Keratinocyte (primary cell): ENCODE measurements around the gene COPG1. TPM values are rescaled to one million over a fixed set of nuclear protein-coding genes. Genes with fewer than 3 reads are reported as not detected.
A peak's percentile ranks its signal among the peaks of the same experiment; 100 is the strongest.

Source experiments
- DNase-seq: peaks from one replicate; pipeline ENCODE4 v3.0.0-alpha.2; 2011; ENCODE audit warnings: low read depth, missing footprints, low spot score
- FAIRE-seq: peaks from 2 replicates; lab custom pipeline; 2011; peaks lifted over from hg19 to GRCh38; lab: Jason Lieb, UNC
- H2AFZ ChIP-seq: 2 replicates; pipeline ENCODE4 v1.6.0; 2012; ENCODE audit warnings: low read length, control low read depth, inconsistent platforms; ENCODE audit not compliant: control insufficient read depth
- H3K27ac ChIP-seq: 2 replicates; pipeline ENCODE4 v1.5.1; 2011; ENCODE audit warnings: low read length; ENCODE audit not compliant: control insufficient read depth, insufficient read depth
- H3K27me3 ChIP-seq: 3 replicates; pipeline ENCODE4 v1.6.0; 2011; ENCODE audit warnings: low read length; ENCODE audit not compliant: control insufficient read depth, insufficient read depth; ENCODE audit errors: extremely low read depth
- H3K36me3 ChIP-seq, 2 experiments: 2 replicates in 1 of 2; 3 replicates in 1 of 2; pipeline ENCODE4 v1.5.1; 2011; ENCODE audit warnings: low read length in 2 of 2, mild to moderate bottlenecking in 1 of 2; ENCODE audit not compliant: control insufficient read depth in 2 of 2, insufficient read depth in 2 of 2; ENCODE audit errors: extremely low read depth in 1 of 2
- H3K4me1 ChIP-seq: 3 replicates; pipeline ENCODE4 v1.5.1; 2011; ENCODE audit warnings: low read length; ENCODE audit not compliant: control insufficient read depth, insufficient read depth; ENCODE audit errors: extremely low read depth
- H3K4me2 ChIP-seq: 3 replicates; pipeline ENCODE4 v1.6.0; 2011; ENCODE audit warnings: low read depth, low read length; ENCODE audit not compliant: control insufficient read depth, insufficient read depth; ENCODE audit errors: extremely low read depth
- H3K4me3 ChIP-seq, 3 experiments: fragments of 200-600 bp in 1 of 3; sonication (generic) in 1 of 3; 2 replicates in 2 of 3; 3 replicates in 1 of 3; pipeline ENCODE4 v1.5.1; 2011 to 2016; ENCODE audit warnings: low read length in 3 of 3, mild to moderate bottlenecking in 3 of 3, control low read depth in 2 of 3, inconsistent platforms in 1 of 3, low read depth in 1 of 3, mixed read lengths in 1 of 3, mixed run types in 1 of 3, moderate library complexity in 1 of 3; ENCODE audit not compliant: control insufficient read depth in 2 of 3, insufficient read depth in 2 of 3; ENCODE audit errors: extremely low read depth in 1 of 3
- H3K79me2 ChIP-seq: 2 replicates; pipeline ENCODE4 v1.6.0; 2012; ENCODE audit warnings: low read length; ENCODE audit not compliant: control insufficient read depth, insufficient read depth
- H3K9ac ChIP-seq: 3 replicates; pipeline ENCODE4 v1.6.0; 2011; ENCODE audit warnings: low read length; ENCODE audit not compliant: control insufficient read depth, insufficient read depth; ENCODE audit errors: extremely low read depth
- H3K9me1 ChIP-seq: 3 replicates; pipeline ENCODE4 v1.6.0; 2011; ENCODE audit warnings: low read length; ENCODE audit not compliant: control insufficient read depth, insufficient read depth; ENCODE audit errors: extremely low read depth
- H3K9me3 ChIP-seq: 2 replicates; pipeline ENCODE4 v1.5.1; 2012; ENCODE audit warnings: low read depth, low read length; ENCODE audit not compliant: control insufficient read depth
- H4K20me1 ChIP-seq: 3 replicates; pipeline ENCODE4 v1.6.0; 2011; ENCODE audit warnings: low read length; ENCODE audit not compliant: control insufficient read depth, insufficient read depth; ENCODE audit errors: extremely low read depth
- EZH2 ChIP-seq: IDR thresholded peaks from one replicate; pipeline ENCODE4 v1.6.1; 2012; ENCODE audit warnings: inconsistent platforms, mild to moderate bottlenecking, low read length, moderate library complexity
- dilution Hi-C: fragments of 300-500 bp; cut with MboI; formaldehyde crosslinking; loops from one replicate; pipeline ENCODE4 v1.7.0; 2020; ENCODE audit warnings: low sequenced_read_pairs; ENCODE audit not compliant: extremely low pct_ligation_motif_present
- polyA plus RNA-seq, 5 experiments: library from polyadenylated mRNA; depleted of rRNA in 3 of 5; stranded (reverse) in 3 of 5; stranded (forward) in 1 of 5; unstranded in 1 of 5; fragments of >200 nt; gene quantifications; 1 replicate in 1 of 5; 2 replicates in 3 of 5; 3 replicates in 1 of 5; pipeline versions ENCODE4 v1.2.1 to v1.2.3, GENCODE V29; 2011 to 2012; ENCODE audit warnings: missing spikeins in 2 of 5, low read depth in 1 of 5, low replicate concordance in 1 of 5
- TF ChIP-seq, protein P1 (sequence below), 3 experiments: IDR thresholded peaks in 1 of 3; conservative IDR thresholded peaks in 1 of 3; optimal IDR thresholded peaks in 1 of 3; 2 replicates in 2 of 3; 3 replicates in 1 of 3; pipeline versions ENCODE3 to v1.5.1; 2011; ENCODE audit warnings: low read length in 3 of 3, mild to moderate bottlenecking in 3 of 3, moderate library complexity in 2 of 3, control low read depth in 1 of 3, inconsistent platforms in 1 of 3; ENCODE audit not compliant: insufficient read depth in 2 of 3; ENCODE audit errors: extremely low read depth in 1 of 3

COPG1 gene
- polyA plus RNA-seq, 1 donor (not counting 4 experiments of a cell fraction or from before 2014, with no cell fraction given), result 65.5 TPM

DNA sequence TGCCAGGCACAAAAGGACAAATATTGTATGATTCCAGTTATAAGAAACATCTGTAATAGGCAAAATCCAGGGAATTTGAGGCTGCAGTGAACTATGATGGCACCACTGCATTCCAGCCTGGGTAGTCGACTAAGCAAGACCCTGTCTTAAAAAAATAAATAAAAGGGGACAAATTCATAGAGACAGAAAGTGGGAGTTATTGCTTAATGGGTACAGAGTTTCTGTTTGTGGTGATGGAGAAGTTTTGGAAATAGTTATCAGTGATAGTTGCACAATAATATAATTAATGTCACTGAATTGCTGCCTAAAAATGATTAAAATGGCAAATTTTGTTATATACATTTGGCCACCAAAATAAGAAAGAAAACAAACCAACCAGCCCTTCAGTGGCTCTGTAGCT lies 38.1 kb upstream of the COPG1 start:
- no peaks in the 10 kb centered on the region for H3K79me2 ChIP-seq
- no peak overlapping the region for H3K4me3 ChIP-seq
- no peaks in the 10 kb centered on the region for H3K27me3 ChIP-seq
- no peaks in the 10 kb centered on the region for H4K20me1 ChIP-seq
- FAIRE-seq (no peak), DNase-seq (no peak)
- H3K4me2 ChIP-seq, result peak overlapping the region; percentile 48
- H3K9me3 ChIP-seq, result no peaks in the 10 kb centered on the region
- H2AFZ ChIP-seq, result peak overlapping the region; percentile 51
- peak overlapping the region; percentile 46 for H3K27ac ChIP-seq
- no peak overlapping the region for H3K9ac ChIP-seq
- dilution Hi-C loops, result no loop called here
- H3K4me1 ChIP-seq, result peaks cover 11% of the 10 kb centered on the region
- no peak for TF ChIP-seq EZH2
- TF ChIP-seq, protein P1, sequence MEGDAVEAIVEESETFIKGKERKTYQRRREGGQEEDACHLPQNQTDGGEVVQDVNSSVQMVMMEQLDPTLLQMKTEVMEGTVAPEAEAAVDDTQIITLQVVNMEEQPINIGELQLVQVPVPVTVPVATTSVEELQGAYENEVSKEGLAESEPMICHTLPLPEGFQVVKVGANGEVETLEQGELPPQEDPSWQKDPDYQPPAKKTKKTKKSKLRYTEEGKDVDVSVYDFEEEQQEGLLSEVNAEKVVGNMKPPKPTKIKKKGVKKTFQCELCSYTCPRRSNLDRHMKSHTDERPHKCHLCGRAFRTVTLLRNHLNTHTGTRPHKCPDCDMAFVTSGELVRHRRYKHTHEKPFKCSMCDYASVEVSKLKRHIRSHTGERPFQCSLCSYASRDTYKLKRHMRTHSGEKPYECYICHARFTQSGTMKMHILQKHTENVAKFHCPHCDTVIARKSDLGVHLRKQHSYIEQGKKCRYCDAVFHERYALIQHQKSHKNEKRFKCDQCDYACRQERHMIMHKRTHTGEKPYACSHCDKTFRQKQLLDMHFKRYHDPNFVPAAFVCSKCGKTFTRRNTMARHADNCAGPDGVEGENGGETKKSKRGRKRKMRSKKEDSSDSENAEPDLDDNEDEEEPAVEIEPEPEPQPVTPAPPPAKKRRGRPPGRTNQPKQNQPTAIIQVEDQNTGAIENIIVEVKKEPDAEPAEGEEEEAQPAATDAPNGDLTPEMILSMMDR (optimal IDR thresholded peaks at IDR 0.05 in 1 of 3, IDR thresholded peaks at IDR 0.05 in 1 of 3, conservative IDR thresholded peaks at IDR 0.05 in 1 of 3; ENCODE audit: extremely low read depth in 1 of 3, insufficient read depth in 2 of 3, low read length in 3 of 3), result no peak
- no peaks in the 10 kb centered on the region for H3K36me3 ChIP-seq
- no peaks in the 10 kb centered on the region for H3K9me1 ChIP-seq

DNA sequence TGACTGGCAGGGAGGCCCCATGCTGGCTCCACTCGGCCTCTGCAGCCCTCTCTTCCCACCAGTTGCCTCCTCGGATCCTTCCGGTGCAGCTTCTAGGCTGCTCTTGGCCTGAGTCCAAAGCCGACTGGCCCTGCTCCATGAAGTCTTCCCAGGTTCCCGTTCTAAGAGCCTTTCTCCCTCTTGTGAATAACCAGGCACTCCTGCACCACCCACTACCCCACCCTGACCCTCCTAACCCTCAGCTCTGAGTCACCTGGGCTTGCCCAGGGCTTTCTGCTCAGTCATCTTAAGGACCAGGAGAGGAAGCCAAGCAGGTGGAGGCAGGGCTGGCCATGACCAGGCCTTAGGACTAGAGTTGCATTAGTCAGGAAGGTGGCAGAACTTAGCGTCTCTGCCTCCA lies 37.6 kb upstream of the COPG1 start:
- Histone ChIP-seq H3K9ac (no peak overlapping the region), H2AFZ (peak overlapping the region; percentile 51), H4K20me1 (no peaks in the 10 kb centered on the region), H3K9me1 (no peaks in the 10 kb centered on the region), H3K4me2 (peak overlapping the region; percentile 48), H3K9me3 (no peaks in the 10 kb centered on the region), H3K27ac (peak overlapping the region; percentile 46), H3K36me3 (no peaks in the 10 kb centered on the region), H3K27me3 (no peaks in the 10 kb centered on the region), H3K4me3 (no peak overlapping the region), H3K79me2 (no peaks in the 10 kb centered on the region), H3K4me1 (peaks cover 11% of the 10 kb centered on the region)
- FAIRE-seq (peak; percentile 89), DNase-seq (peak; percentile 99)
- no peak for TF ChIP-seq EZH2
- TF ChIP-seq, protein P1 (optimal IDR thresholded peaks at IDR 0.05 in 1 of 3, IDR thresholded peaks at IDR 0.05 in 1 of 3, conservative IDR thresholded peaks at IDR 0.05 in 1 of 3; ENCODE audit: extremely low read depth in 1 of 3, insufficient read depth in 2 of 3, low read length in 3 of 3), result no peak
- dilution Hi-C loops, result no loop called here
